C4-2B (cell line): ENCODE measurements around the gene SLC66A3.

Source experiments
- H3K27ac ChIP-seq: fragments of 450-650 bp; 2 replicates; pipeline ENCODE4 v1.5.1; 2017
- CTCF ChIP-seq: fragments of 450-650 bp; conservative IDR thresholded peaks from 2 replicates; pipeline ENCODE4 v1.5.1; 2017; ENCODE audit warnings: mild to moderate bottlenecking
- ZFX ChIP-seq: fragments of 450-650 bp; IDR thresholded peaks from 2 replicates; pipeline ENCODE4 v1.6.1; 2017

SLC66A3 gene

GRCh38 chr2:11142330-11142729, 12.9 kb upstream of the SLC66A3 start:
- no peak overlapping the region for H3K27ac ChIP-seq
- TF ChIP-seq CTCF: no peak

GRCh38 chr2:11142987-11143386, 12.3 kb upstream of the SLC66A3 start:
- H3K27ac ChIP-seq: no peak overlapping the region
- TF ChIP-seq CTCF: no peak
- TF ChIP-seq ZFX: no peak

- TF ChIP-seq ZFX (no peak), CTCF (no peak)
- H3K27ac ChIP-seq: no peak overlapping the region
Observed at GRCh38 chr2:11144077-11144737, 11.1 kb upstream of the SLC66A3 start.

GRCh38 chr2:11144738-11145079, 10.6 kb upstream of the SLC66A3 start:
- no peak overlapping the region for H3K27ac ChIP-seq
- TF ChIP-seq ZFX (no peak), CTCF (no peak)

GRCh38 chr2:11145350-11145749, 9.9 kb upstream of the SLC66A3 start:
- H3K27ac ChIP-seq: no peak overlapping the region
- no peak for TF ChIP-seq ZFX
- no peak for TF ChIP-seq CTCF

GRCh38 chr2:11146076-11146475, 9.2 kb upstream of the SLC66A3 start:
- H3K27ac ChIP-seq: no peak overlapping the region
- TF ChIP-seq CTCF (no peak), ZFX (no peak)

GRCh38 chr2:11147263-11147662, 8.0 kb upstream of the SLC66A3 start:
- TF ChIP-seq ZFX (no peak), CTCF (no peak)
- H3K27ac ChIP-seq: no peak overlapping the region
